CD4-positive, CD25-positive, alpha-beta regulatory T cell (primary cell): ENCODE results near the gene WDR90. TPM values are rescaled to one million over a fixed set of nuclear protein-coding genes. Genes with fewer than 3 reads are reported as not detected.

Experiments used
- ATAC-seq, 2 donors: fragments of 150-1000 bp; cut with Tn5 transposase; one replicate each; pipeline ENCODE4 v1.10.0; 2021; ENCODE audit warnings: low read depth in 2 of 2, moderate number of reproducible peaks in 2 of 2, moderate library complexity in 1 of 2
- DNase-seq, 3 donors: peaks; one replicate each; pipeline versions ENCODE4 v3.0.0 to v3.0.0-alpha.2; 2012 to 2022; ENCODE audit warnings: mixed read lengths in 1 of 3
- H3K27ac ChIP-seq: one replicate; pipeline ENCODE4 v1.7.0; 2013; ENCODE audit warnings: mild to moderate bottlenecking, low read length; ENCODE audit not compliant: insufficient read depth, poor library complexity, severe bottlenecking
- H3K27me3 ChIP-seq: one replicate; pipeline ENCODE4 v1.7.0; 2013; ENCODE audit warnings: low read length; ENCODE audit not compliant: control insufficient read depth, insufficient read depth
- H3K36me3 ChIP-seq: one replicate; pipeline ENCODE4 v1.7.0; 2013; ENCODE audit warnings: mild to moderate bottlenecking, low read length, moderate library complexity; ENCODE audit not compliant: control insufficient read depth, insufficient read depth
- H3K4me1 ChIP-seq: 2 replicates; pipeline ENCODE4 v1.7.0; 2013; ENCODE audit warnings: mild to moderate bottlenecking, low read length; ENCODE audit not compliant: insufficient read depth, control insufficient read depth, poor library complexity, severe bottlenecking
- H3K4me3 ChIP-seq: one replicate; pipeline ENCODE4 v1.7.0; 2013; ENCODE audit warnings: low read depth, mild to moderate bottlenecking, low read length, moderate library complexity
- H3K9me3 ChIP-seq, 2 experiments: 1 replicate in 1 of 2; 2 replicates in 1 of 2; pipeline ENCODE4 v1.7.0; 2013; ENCODE audit warnings: low read length in 2 of 2, mild to moderate bottlenecking in 1 of 2, moderate library complexity in 1 of 2; ENCODE audit not compliant: control insufficient read depth in 2 of 2
- H3K27ac Mint-ChIP-seq, 3 donors: one replicate each; pipeline ENCODE4 v1.8.0; 2020 to 2022; ENCODE audit warnings: mild to moderate bottlenecking in 3 of 3, mixed read lengths in 3 of 3, moderate library complexity in 2 of 3
- H3K27me3 Mint-ChIP-seq: one replicate; pipeline ENCODE4 v1.8.0; 2022; ENCODE audit warnings: mild to moderate bottlenecking, mixed read lengths
- H3K36me3 Mint-ChIP-seq: one replicate; pipeline ENCODE4 v1.8.0; 2020; ENCODE audit warnings: mixed read lengths
- H3K4me1 Mint-ChIP-seq, 4 donors: one replicate each; pipeline ENCODE4 v1.8.0; 2020 to 2022; ENCODE audit warnings: mixed read lengths in 4 of 4, mild to moderate bottlenecking in 1 of 4
- H3K4me3 Mint-ChIP-seq, 4 donors: one replicate each; pipeline ENCODE4 v1.8.0; 2020 to 2022; ENCODE audit warnings: mild to moderate bottlenecking in 4 of 4, mixed read lengths in 4 of 4, moderate library complexity in 3 of 4
- H3K9me3 Mint-ChIP-seq, 7 donors: one replicate each; pipeline ENCODE4 v1.8.0; 2020 to 2022; ENCODE audit warnings: mixed read lengths in 7 of 7, mild to moderate bottlenecking in 3 of 7, moderate library complexity in 2 of 7
- polyA plus RNA-seq, 4 donors: library from polyadenylated mRNA; unstranded; fragments of 300-500 nt; fragmentation: Illumina TruSeq; gene quantifications; one replicate each; pipeline ENCODE4 v1.2.3, GENCODE V29; 2021
- total RNA-seq: library from RNA; stranded (reverse); gene quantifications from one replicate; pipeline ENCODE4 v1.2.3, GENCODE V29; 2022

The WDR90 gene
- total and polyA plus RNA-seq, 5 donors from 2014 or later, result 0.89 to 11.4 (median 1.1) TPM

DNA sequence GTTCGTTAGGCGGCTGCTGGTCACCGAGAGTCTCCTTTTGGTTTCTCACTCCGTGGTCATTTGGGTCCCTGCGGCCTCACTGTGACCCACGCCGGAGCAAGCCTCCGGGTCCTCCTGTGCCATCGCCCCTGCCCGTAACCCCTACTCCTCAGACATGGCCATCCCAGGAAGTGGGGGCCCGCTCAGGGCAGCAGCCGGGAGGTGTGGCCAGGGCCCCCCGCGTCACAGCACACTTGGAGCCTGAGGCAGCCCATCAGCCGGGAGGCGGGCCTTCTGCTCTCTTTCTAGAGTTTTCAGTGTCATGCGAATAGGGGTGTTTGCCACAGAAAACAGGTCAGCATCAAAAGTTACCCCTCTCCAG lies 26.3 kb upstream of the WDR90 start:
- Mint-ChIP-seq H3K4me3 (no peak overlapping the region), H3K36me3 (peaks cover 8% of the 10 kb centered on the region), H3K27me3 (no peaks in the 10 kb centered on the region), H3K27ac (no peak overlapping the region), H3K4me1 (no peaks in the 10 kb centered on the region), H3K9me3 (no peaks in the 10 kb centered on the region)
- no peaks in the 10 kb centered on the region for H3K9me3 ChIP-seq
- ATAC-seq (no peak), DNase-seq (no peak)
- H3K27ac ChIP-seq, result no peak overlapping the region
- H3K27me3 ChIP-seq, result no peaks in the 10 kb centered on the region
- H3K4me1 ChIP-seq, result no peaks in the 10 kb centered on the region
- peaks cover 6% of the 10 kb centered on the region for H3K36me3 ChIP-seq
- H3K4me3 ChIP-seq, result no peak overlapping the region

DNA sequence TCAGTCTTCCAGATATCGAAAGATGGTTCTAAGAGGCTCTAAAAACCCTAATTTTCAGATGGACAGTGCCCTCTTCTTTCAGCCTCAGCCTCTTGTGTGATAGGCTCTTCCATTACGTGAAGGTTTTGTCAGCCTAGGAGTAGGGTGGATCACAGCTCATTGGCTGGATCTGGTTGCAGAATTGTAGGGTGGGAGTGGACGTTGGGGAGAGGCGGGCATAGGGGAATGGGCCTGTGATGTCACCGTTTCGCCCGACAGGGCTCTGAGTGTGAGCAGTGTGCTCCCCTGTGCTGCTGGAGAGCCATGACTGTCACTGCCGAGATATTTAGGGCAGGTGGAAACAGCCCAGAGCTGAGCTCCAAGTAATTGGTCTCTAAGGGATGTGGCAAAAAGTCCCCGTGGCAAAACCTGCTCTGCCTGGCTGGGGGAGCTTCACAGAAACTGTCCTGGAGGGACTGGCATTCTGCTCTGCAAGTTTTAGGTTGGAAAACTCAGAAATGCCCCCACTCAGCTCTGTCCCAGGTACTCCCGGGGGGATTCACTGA lies 24.6 kb upstream of the WDR90 start:
- H3K27me3 ChIP-seq, result no peaks in the 10 kb centered on the region
- H3K9me3 ChIP-seq, result no peaks in the 10 kb centered on the region
- no peak overlapping the region for H3K27ac ChIP-seq
- H3K4me1 ChIP-seq, result no peaks in the 10 kb centered on the region
- ATAC-seq, result no peak
- H3K27ac Mint-ChIP-seq, result no peak overlapping the region
- no peak overlapping the region for H3K4me3 Mint-ChIP-seq
- no peaks in the 10 kb centered on the region for H3K9me3 Mint-ChIP-seq
- no peaks in the 10 kb centered on the region for H3K4me1 Mint-ChIP-seq
- H3K36me3 Mint-ChIP-seq, result peaks cover 8% of the 10 kb centered on the region
- DNase-seq, result no peak
- no peaks in the 10 kb centered on the region for H3K27me3 Mint-ChIP-seq
- no peak overlapping the region for H3K4me3 ChIP-seq
- peaks cover 6% of the 10 kb centered on the region for H3K36me3 ChIP-seq

DNA sequence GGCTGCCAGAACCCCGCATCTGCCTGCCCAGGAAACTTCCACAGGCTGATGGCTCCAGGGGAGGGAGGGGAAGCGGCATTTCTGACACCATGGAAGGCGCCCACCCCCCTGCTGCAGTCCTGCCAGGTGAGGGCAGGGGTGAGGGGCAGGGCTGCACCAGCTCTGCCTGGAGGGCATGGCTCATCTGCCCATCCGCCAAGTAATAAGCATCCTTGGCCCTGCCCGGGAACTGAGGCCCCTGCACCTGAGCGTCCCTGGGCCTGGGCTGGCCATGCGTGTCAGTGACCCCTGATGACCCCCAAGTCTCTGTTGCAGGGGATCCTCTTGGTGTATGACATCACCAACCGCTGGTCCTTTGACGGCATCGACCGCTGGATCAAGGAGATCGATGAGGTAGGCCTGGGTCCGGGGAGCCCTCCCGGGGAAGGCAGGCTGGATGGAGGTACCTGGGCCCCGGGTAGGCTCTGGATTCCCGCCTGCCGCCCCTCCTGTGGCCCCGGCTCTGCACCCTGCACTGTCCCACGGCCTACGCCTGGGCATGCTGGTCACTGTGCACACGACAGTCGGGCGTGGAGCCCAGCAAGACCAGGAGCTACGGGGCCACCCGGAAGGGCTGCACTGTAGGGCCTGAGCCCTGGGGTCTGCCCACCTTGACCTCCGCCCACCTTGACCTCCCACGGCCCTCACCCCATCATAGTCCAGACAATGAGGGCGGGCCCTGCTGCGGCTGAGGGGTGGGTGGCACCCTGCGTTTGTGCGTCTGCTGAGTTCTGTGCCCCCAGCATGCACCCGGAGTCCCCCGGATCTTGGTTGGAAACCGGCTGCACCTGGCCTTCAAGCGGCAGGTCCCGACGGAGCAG lies 23.8 kb upstream of the WDR90 start:
- H3K27me3 Mint-ChIP-seq, result no peaks in the 10 kb centered on the region
- H3K27me3 ChIP-seq, result no peaks in the 10 kb centered on the region
- no peak overlapping the region for H3K27ac Mint-ChIP-seq
- H3K36me3 ChIP-seq, result peaks cover 6% of the 10 kb centered on the region
- no peaks in the 10 kb centered on the region for H3K4me1 ChIP-seq
- DNase-seq, result no peak
- ATAC-seq, result no peak
- H3K4me1 Mint-ChIP-seq, result no peaks in the 10 kb centered on the region
- H3K4me3 ChIP-seq, result no peak overlapping the region
- H3K27ac ChIP-seq, result no peak overlapping the region
- H3K4me3 Mint-ChIP-seq, result no peak overlapping the region
- no peaks in the 10 kb centered on the region for H3K9me3 ChIP-seq
- peaks cover 8% of the 10 kb centered on the region for H3K36me3 Mint-ChIP-seq
- H3K9me3 Mint-ChIP-seq, result no peaks in the 10 kb centered on the region

DNA sequence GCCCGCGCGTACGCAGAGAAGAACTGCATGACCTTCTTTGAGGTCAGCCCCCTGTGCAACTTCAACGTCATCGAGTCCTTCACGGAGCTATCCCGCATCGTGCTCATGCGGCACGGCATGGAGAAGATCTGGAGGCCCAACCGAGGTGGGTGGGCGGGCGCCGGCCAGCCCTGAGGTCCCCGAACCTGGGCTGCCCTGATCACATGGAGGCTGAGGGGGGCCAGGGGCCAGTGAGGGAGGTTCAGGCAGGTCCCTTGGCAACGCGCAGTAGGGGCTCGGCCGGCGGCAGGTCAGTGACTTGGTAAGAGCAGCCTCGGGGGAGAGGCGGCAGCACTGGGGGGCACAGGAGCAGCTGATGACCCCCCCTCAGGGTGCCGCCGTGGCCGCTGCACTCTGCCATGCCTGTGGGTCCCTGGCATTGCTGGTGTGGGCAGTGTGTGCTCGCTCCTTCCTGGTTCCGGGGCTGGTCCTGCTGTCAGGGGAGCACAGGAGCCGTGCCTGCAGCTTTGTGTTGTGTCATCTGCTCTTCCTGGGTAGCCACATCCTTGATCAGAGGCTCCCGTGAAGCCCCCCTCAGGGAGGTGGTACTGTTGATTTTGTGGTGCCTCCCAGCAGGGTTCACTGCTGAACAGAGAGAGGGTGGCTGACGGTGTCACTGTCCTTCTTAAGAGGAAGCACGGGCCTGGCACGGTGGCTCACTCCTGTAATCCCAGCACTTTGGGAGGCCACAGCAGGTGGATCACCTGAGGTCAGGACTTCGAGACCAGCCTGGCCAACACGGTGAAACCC lies 23.0 kb upstream of the WDR90 start:
- peaks cover 6% of the 10 kb centered on the region for H3K36me3 ChIP-seq
- no peak for DNase-seq
- no peaks in the 10 kb centered on the region for H3K27me3 Mint-ChIP-seq

DNA sequence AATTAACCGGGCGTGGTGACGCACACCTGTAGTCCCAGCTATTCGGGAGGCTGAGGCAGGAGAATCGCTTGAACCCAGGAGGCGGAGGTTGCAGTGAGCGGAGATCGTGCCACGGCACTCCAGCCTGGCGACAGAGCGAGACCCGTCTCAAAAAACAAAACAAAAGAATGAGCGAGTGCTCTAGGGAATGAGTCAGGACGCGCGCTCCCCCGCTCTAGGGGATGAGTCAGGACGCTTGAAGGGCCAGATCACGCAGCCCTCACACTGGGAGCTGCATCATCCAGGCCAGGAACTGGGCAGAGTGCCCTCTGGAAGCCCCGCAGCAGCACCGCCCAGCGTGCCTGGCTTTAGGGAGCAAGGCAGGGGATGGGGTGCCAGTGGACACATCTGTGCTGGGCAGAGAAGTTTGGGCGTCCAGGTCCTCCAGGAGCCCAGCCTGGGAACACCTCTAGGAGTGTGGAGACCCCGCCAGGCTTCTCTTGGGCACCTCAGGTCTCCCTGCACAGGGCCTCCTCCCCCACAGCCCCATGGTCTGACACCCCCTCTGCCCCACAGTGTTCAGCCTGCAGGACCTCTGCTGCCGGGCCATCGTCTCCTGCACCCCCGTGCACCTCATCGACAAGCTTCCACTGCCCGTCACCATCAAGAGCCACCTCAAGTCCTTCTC lies 22.2 kb upstream of the WDR90 start:
- Histone ChIP-seq H3K27me3 (no peaks in the 10 kb centered on the region), H3K9me3 (no peaks in the 10 kb centered on the region), H3K4me1 (peaks cover 4% of the 10 kb centered on the region), H3K36me3 (peaks cover 6% of the 10 kb centered on the region), H3K27ac (no peak overlapping the region), H3K4me3 (no peak overlapping the region)
- ATAC-seq (no peak), DNase-seq (no peak)
- no peaks in the 10 kb centered on the region for H3K9me3 Mint-ChIP-seq
- H3K4me1 Mint-ChIP-seq, result no peaks in the 10 kb centered on the region
- peaks cover 8% of the 10 kb centered on the region for H3K36me3 Mint-ChIP-seq
- no peak overlapping the region for H3K4me3 Mint-ChIP-seq
- no peaks in the 10 kb centered on the region for H3K27me3 Mint-ChIP-seq
- H3K27ac Mint-ChIP-seq, result peak overlapping the region in 1 of 3 donors; percentile 14

More for the DNA sequence above, 23.0 kb upstream of the WDR90 start:
- peaks cover 1% of the 10 kb centered on the region for H3K4me1 ChIP-seq
- Mint-ChIP-seq H3K27ac (no peak overlapping the region), H3K4me1 (no peaks in the 10 kb centered on the region), H3K36me3 (peaks cover 8% of the 10 kb centered on the region), H3K4me3 (no peak overlapping the region), H3K9me3 (no peaks in the 10 kb centered on the region)
- H3K27me3 ChIP-seq, result no peaks in the 10 kb centered on the region
- ATAC-seq, result no peak
- H3K4me3 ChIP-seq, result no peak overlapping the region
- H3K9me3 ChIP-seq, result no peaks in the 10 kb centered on the region
- H3K27ac ChIP-seq, result no peak overlapping the region

DNA sequence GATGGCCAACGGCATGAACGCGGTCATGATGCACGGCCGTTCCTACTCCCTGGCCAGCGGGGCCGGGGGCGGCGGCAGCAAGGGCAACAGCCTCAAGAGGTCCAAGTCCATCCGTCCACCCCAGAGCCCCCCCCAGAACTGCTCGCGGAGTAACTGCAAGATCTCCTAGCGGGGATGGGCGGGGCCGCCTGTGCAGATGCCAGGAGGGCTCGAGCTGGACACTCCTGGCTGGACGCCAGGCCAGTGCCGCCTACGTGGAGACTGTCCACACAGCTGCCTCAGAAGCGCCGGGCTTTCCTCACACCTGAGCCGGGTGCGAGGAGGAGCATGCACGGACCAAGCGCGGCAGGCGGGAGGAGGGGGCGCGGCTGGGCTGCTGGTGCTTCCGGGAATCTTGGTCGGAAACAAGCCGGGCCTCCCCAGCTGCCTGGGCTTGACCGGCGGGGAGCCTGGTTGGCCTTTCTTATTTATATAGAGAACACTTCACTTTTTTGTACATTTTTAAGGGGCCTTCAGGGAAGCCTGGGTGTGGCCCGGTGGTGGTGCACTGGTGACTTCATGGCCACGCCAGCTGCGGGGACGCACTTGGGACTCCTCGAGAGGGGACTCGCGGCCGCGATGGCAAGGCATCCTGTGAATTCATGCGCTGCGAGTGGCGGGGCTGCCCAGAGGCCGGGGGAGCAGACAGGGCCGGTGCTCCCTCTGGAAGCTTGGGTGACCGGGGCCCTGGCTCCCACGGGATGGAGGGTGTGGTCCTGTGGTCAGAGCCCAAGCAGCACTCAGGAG lies 21.5 kb upstream of the WDR90 start:
- Mint-ChIP-seq H3K27me3 (no peaks in the 10 kb centered on the region), H3K27ac (no peak overlapping the region), H3K36me3 (peaks cover 8% of the 10 kb centered on the region), H3K4me3 (no peak overlapping the region), H3K9me3 (no peaks in the 10 kb centered on the region), H3K4me1 (no peaks in the 10 kb centered on the region)
- Histone ChIP-seq H3K27me3 (no peaks in the 10 kb centered on the region), H3K9me3 (no peaks in the 10 kb centered on the region), H3K36me3 (peaks cover 6% of the 10 kb centered on the region), H3K27ac (no peak overlapping the region), H3K4me3 (no peak overlapping the region), H3K4me1 (peaks cover 4% of the 10 kb centered on the region)
- no peak for DNase-seq
- ATAC-seq, result no peak
